Omental fat pad (tissue), 4 donors: ENCODE data around the gene ARMH3. TPM values are rescaled to one million over a fixed set of nuclear protein-coding genes. Genes with fewer than 3 reads are reported as not detected.
A peak's percentile ranks its signal among the peaks of the same experiment; 100 is the strongest.
"Not testable (repeated sequence)": the region's sequence is repeated elsewhere in the genome, so short reads cannot be mapped to it uniquely, and the experiment has no call there.

Experiments
- ATAC-seq: fragments of 150-250 bp; one replicate; pipeline ENCODE4 v1.9.1; 2016; ENCODE audit warnings: mild to moderate bottlenecking, moderate library complexity; ENCODE audit not compliant: low FRiP score
- DNase-seq: peaks from one replicate; pipeline ENCODE4 v3.0.0-alpha.2; 2019; ENCODE audit warnings: low spot score
- total RNA-seq, 4 donors: library from RNA; depleted of rRNA; stranded (reverse); fragments of >200 nt; gene quantifications; one replicate each; pipeline ENCODE4 v1.1.0, GENCODE V29; 2016
- TF ChIP-seq, protein P1 (sequence below), 3 donors: fragments of 450-650 bp; IDR thresholded peaks; one replicate each; pipeline ENCODE4 v1.5.1; 2016 to 2017; ENCODE audit warnings: antibody characterized with exemption in 3 of 3, mild to moderate bottlenecking in 3 of 3, moderate library complexity in 2 of 3

ARMH3 gene
- total RNA-seq, 4 donors from 2014 or later = 10.0 to 61.8 (median 12.7) TPM

DNA sequence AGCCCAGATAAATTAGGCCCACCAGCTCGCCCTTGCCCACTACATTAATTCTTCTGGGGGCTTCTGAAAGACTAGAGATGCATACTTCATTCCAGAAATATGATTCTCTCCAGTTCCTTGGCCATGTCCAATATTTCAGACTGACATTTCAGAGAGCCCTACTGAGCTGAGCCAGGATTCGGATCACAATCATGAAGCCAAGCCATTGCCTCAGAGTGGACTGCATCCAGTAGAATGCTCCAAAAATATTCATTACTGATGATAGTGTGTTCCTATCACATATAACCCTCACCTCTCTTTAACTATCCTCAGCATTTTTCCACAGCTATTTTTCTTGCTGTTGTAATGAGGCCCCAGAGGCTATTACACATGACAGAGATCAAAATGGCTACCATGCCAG, 38.7 kb downstream of the ARMH3 start:
- TF ChIP-seq, protein P1, sequence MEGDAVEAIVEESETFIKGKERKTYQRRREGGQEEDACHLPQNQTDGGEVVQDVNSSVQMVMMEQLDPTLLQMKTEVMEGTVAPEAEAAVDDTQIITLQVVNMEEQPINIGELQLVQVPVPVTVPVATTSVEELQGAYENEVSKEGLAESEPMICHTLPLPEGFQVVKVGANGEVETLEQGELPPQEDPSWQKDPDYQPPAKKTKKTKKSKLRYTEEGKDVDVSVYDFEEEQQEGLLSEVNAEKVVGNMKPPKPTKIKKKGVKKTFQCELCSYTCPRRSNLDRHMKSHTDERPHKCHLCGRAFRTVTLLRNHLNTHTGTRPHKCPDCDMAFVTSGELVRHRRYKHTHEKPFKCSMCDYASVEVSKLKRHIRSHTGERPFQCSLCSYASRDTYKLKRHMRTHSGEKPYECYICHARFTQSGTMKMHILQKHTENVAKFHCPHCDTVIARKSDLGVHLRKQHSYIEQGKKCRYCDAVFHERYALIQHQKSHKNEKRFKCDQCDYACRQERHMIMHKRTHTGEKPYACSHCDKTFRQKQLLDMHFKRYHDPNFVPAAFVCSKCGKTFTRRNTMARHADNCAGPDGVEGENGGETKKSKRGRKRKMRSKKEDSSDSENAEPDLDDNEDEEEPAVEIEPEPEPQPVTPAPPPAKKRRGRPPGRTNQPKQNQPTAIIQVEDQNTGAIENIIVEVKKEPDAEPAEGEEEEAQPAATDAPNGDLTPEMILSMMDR (IDR thresholded peaks at IDR 0.05) = no peak
- ATAC-seq = no peak
- DNase-seq = no peak

DNA sequence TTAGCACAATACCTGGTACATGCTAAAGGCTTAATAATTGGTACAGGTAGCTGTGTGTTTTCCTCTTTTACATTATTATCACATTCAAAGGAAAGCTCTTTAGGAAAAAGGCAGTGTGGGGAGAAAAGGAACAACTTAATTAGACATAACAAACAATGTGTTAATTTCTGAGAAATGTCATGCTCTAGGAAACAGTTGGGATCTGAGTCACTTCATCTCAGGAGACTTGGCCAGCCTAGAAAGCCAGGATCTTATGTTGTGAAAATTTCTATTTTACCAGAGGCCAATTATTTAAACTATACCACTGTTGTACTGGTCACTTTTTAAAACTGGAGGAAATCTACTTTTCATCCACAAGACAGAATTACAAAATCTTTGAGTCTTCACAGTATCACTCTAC, 39.6 kb downstream of the ARMH3 start:
- TF ChIP-seq, protein P1 (IDR thresholded peaks at IDR 0.05) = no peak
- DNase-seq (no peak), ATAC-seq (no peak)

- no peak for DNase-seq
- no peak for ATAC-seq
- TF ChIP-seq, protein P1 (IDR thresholded peaks at IDR 0.05) = no peak
Measured at GRCh38 chr10:102010961-102011360, 45.0 kb downstream of the ARMH3 start.

GRCh38 chr10:102009801-102010425, 46.1 kb downstream of the ARMH3 start:
- DNase-seq (no peak), ATAC-seq (peak; percentile 90)
- TF ChIP-seq, protein P1 (IDR thresholded peaks at IDR 0.05) = peak in 1 of 3 donors; percentile 75

- no peak for ATAC-seq
- TF ChIP-seq, protein P1 (IDR thresholded peaks at IDR 0.05) = no peak
- no peak for DNase-seq
Measured at GRCh38 chr10:102007796-102008195, 48.2 kb downstream of the ARMH3 start.

DNA sequence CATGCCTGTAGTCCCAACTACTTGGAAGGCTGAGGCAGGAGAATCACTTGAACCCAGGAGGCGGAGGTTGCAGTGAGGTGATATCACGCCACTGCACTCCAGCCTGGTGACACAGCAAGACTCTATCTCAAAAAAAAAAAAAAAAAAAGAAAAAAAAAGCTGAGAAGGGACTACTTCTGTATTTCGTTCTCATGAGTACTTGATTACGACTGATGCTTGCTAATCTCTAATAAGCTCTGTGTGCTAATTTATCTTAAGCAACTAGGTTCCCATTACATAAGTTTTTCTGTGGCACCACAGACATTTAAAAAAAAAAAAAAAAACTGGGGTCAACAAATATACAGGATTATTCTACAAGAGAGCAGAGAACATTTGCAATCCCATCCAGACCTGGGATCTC, 48.9 kb downstream of the ARMH3 start:
- ATAC-seq = not testable (repeated sequence)

DNA sequence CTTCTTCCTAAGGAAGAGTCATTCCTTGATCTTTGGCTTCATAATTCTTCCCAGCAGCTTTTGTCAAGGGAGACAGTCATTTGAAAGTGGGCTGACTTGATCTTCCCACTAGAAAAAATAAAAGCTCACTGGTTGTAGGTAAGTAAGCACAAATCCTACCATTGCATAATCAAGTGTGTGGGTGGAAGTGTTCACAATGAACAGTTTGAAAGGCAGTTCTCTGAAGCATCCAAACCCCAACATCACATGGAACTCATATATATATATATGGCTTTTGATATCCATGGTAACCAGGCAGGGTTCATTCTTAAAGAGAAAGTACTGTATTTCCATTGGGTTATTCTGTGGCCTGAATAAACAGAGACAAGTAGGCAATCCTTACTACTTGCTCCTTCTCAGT, 51.6 kb downstream of the ARMH3 start:
- TF ChIP-seq, protein P1 (IDR thresholded peaks at IDR 0.05) = no peak
- no peak for ATAC-seq
- DNase-seq = no peak

More for the DNA sequence above, 48.9 kb downstream of the ARMH3 start:
- not testable (repeated sequence) for DNase-seq
